Activated CD8-positive, alpha-beta memory T cell treated with anti-CD3 and anti-CD28 coated beads for 24 hours (primary cell): ENCODE measurements around the gene ANAPC5.
"Not testable (repeated sequence)": the region's sequence is repeated elsewhere in the genome, so short reads cannot be mapped to it uniquely, and the experiment has no call there.

Experiments used
- DNase-seq: peaks from one replicate; pipeline ENCODE4 v3.0.0-alpha.2; 2020

The ANAPC5 gene

DNA sequence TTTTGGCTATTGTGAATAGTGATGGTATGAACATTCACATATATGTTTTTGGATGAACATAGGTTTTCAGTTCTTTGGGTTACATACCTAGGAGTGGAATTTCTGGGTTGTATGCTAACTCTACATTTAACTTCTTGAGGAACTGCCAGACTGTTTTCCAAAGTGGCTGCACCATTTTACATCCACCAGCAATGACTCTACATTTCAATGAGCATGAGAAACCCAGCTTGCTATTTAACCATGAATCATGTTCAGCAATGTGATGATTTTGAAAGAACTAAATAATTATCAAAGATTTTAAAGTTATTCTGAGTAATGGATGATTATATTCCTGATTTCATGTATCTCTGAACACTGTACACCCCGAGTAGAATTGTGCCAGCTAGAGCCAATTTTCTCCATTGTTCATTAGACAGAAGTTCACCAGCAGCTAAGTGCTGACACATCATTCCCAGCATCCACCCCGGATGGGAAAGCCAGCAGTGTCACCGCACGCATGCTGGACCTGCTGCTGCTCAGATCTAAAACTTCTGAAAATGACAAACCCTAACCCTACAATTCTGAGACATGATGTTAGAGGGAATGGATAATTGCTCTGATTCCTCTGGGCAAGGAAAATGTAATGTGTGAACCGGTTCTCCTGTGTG lies 13.3 kb upstream of the ANAPC5 start:
- no peak for DNase-seq

DNA sequence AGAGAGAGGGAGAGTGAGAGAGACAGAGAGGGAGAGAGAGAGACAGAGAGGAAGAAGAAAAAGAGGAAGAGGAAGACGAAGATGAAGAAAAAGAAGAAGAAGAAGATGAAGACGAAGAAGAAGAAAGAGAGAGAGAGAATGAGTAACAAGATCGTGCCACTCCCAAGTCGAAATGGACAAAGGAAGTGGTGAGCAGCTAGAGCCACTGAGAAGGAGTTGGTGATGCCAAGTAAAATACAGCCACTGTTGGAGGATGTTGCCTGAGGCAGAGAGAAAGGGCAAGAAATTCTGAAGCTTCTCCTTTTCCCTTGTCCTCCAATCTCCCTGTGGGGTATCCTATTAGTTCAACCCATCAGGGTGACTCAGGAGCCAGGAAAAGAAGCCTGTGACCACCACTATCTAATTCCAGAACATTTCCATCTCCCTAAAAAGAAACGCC lies 12.5 kb upstream of the ANAPC5 start:
- no peak for DNase-seq

DNA sequence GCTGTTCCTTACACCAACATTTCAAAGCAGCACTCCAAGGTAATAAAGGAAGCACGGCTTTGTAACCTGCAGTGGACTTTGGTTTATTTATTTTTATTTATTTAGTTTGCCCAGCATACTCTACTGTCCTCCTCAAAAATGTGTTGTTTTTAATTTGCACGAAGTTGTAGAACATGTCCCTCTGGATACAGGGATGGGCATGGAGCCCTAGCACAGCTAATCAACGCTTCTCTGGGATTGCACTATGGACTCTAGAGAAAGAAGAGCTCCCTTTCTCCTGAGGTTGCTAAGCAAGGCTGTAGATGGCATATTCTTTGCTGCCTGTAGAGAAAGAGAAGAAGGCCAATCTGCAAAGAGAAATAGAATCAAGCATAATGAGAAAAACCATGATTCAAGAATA lies 5.9 kb upstream of the ANAPC5 start:
- DNase-seq = no peak

DNA sequence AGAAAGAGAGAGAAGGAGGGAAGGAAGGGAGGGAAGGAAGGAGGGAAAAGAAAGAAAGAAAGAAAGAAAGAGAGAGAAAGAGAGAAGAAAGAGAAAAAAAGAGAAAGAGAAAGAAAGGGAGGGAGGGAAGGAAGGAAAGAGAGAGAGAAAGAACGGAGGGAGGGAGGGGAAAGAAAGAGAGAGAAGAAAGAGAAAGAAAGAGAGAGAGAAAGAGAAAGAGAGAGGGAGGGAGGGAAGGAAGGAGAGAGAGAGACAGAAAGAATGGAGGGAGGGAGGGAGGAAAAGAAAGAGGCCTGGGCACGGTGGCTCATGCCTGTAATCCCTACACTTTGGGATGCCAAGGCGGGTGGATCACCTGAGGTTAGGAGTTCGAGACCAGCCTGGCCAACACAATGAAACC lies 5.1 kb upstream of the ANAPC5 start:
- DNase-seq = no peak

DNA sequence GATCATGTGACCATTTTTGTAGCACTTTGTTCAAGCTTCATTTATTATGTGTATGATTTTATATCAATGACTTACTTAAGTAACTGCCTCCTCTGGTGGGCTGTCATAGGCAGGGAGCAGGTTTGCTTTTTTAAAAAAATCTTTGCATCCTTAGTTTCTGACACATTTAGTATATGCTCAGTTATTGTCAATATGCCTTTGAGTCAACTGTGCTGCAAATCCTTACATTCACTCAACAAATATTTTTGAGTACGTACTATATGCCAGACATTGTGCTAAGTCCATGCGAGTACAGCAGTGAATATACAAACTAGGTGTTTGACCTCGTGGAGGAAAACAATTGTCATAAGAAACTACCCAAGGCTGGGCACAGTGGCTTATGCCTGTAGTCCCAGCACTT lies 4.4 kb upstream of the ANAPC5 start:
- no peak for DNase-seq

DNA sequence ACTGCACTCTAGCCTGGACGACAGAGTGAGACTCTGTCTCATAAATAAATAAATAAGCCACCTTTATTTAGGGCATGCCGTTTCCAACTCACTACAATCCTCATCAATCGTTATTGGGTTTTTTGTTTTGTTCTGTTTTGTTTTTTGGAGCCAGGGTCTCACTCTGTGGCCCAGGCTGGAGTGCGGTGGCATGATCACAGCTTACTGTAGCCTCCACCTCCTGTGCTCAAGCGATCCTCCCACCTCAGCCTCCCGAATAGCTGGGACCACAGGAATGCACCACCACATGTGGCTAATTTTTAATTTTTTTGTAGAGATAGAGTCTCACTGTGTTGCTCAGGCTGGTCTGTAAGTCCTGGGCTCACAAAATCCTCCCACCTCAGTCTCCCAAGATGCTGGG lies 3.6 kb upstream of the ANAPC5 start:
- no peak for DNase-seq

DNA sequence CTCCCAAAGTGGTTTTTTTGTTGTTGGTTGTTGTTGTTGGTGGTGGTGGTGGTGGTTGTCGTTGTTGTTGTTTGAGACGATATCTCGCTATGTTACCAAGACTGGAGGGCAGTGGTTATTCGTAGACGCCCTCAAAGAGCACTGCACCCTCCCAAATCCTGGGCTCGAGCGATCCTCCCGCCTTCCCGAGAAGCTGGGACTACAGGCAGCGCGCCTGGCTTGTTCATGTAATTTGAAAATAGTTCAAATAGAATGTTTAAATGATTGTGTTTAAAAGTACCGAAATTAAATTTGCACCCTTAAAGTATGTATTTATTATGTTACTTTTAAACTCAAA lies 439 bp upstream of the ANAPC5 start:
- DNase-seq = no peak

DNA sequence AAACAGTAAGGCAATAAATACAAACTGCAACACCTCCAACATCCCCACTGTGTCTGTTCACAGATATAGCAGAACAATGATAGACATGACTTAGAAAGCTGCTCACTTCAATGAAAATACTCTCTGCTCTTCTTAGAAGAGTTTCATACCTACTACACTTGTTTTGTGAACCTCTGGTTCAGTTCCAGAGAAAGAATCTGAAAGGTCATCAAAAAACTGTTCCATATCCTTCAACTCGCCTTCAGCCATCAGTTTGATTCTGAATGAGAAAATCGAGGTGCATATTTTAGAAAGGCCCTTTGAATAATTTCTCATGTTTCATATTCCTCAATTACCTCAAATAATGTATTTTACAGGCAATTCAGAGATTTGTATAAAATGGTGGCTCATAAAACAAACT lies 5.5 kb downstream of the ANAPC5 start:
- DNase-seq = no peak

DNA sequence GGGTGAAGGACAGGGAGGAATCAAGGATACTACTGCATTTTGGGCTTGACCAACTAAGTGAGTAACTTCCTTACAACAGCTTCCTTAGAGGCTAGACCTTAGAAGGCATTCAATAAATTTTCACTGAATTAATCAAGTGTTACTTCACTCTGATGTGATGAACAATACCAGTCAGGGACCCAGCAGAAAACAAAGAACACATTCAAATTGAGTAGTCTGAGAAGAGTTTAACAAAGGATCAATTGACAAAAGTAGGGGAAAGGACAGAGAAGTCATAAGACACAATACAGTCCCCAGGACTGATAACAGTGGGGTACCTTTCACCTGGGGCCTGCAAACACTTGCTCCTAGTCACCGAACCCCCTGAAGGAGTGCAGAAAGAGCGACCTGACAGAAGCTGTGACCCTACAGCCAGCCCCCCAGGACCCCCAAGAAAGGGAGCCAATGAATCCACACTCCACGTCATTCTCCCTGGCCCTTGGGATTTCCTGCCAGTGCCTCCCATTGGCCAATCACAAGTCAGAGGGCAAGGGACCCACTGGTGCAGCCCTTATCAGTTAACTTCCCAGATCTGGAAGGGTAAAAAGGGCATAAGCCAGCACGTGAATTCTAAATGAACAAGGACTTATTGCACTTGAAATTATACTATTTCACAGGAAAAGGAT lies 6.9 kb downstream of the ANAPC5 start:
- DNase-seq = no peak

DNA sequence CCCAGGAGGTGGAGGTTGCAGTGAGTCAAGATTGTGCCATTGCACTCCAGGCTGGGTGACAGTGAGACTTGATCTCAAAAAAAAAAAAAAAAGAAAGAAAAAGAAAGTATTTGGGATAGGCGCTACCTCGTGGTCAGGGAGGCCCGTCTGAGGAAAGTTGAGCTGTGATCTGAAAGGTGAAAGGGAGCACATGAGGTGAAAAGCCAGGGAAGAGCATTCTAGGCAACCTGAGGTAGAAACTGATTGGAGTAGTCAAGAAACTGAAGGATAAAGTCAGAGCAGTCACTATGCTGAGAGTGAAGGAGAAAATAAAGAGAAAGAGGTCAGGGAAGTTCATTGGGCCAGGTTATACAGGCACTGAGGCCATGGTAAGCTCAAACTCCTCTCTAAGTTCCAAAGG lies 7.7 kb downstream of the ANAPC5 start:
- DNase-seq = no peak

DNA sequence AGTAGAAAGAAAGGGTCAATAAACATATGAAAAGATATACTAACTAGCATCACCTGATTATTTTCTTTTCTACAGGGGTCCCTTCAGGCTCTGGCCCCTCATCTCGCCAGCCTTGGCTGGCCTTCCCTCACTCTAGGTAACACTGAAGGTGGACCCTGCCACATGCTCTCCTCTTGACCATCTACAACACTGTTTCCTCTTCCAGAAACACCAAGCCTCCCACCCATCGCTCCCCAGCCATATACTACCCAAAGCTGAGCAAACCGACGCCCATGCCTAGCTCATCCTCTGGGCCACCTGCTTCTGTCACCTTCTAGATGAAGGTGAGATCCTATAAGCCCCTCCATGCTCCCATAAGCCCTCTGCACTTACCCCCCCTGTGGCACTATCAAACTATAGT lies 14.8 kb downstream of the ANAPC5 start:
- no peak for DNase-seq

DNA sequence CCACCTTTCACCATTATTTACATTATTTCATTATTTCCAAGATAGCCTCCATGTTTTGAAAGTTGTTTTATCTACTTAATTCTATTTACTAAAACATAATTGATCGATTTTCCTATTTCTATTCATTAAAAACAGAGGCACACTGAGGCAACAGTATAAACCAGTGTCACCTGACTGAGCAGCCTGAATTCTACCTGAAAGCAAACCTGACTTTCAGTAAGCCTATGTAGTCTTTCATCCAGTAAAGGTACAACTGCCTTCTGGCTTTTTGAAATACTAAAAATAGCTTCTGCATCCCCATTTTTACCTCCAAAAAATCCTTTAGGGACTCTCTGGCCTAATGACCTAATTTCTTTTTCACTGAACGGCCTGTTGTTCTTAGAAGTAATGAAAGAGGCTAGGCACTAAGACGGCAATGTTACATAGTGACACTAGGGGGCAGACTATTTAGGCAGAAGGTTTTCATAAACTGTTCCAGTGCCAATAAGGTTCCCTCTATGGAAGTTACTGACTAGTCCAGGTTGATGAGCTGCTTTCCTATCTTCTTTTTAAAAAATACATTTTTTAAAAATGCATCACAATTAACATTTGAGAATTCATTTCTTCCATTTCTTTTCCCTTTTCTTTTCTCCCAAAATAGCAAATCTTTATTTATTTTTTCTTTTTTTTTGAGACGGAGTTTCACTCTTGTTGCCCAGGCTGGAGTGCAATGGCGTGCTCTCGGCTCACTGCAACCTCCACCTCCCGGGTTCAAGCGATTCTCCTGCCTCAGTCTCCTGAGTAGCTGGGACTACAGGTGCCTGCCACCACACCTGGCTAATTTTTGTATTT lies 17.5 kb downstream of the ANAPC5 start:
- DNase-seq = no peak

DNA sequence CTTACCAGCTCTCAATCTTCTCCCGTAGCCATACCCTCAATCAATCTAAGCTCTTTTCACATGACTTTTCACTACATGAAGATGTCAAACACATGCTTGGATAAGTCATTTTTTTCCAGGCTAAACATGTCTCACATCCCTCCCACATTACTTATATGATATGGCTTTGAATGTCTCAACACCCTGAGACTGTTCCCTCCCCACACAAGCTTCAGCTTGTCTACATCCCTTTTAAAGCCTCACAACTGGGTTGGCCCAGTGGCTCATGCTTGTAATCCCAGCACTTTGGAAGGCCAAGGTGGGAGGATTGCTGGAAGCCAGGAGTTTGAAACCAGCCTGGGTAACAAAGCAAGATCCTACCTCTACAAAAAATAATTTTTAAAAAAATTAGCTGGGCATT lies 18.5 kb downstream of the ANAPC5 start:
- no peak for DNase-seq

DNA sequence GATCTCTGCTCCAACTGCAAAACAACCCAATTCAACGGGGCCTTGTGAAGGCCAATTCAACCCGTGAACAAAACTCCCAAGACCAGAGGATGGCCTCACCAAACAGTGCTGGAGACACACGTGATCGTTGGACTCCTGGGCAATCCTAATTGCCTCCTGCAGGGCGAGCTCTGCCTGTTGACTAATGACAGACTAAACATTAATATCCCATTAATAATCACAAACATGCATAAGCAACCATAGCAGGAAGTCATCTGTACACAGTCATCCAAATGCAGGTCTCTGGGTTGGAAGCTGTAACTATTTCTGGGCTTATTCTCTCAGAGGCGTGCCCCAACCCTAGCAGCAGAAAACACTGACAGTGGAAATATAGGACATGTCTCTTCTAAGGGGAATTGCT lies 21.0 kb downstream of the ANAPC5 start:
- DNase-seq = no peak

DNA sequence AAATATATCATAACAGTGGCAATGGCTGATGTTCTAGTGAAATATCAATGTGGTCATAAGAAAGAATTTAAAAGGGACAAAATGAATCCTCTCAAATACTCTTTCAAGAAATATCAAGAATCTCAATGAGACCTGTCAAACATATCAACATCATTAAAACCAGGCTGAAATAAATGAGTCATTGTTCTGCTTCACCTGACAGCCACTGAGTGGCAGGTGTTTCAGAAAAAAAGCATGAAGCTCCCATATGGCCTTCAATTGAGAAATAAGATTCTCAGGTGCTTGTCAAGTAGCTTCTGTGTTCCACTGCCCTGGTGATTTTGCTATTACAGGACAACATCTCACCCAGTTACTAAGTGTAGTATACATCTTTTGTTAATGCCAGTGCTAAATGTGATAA lies 21.5 kb downstream of the ANAPC5 start:
- no peak for DNase-seq

DNA sequence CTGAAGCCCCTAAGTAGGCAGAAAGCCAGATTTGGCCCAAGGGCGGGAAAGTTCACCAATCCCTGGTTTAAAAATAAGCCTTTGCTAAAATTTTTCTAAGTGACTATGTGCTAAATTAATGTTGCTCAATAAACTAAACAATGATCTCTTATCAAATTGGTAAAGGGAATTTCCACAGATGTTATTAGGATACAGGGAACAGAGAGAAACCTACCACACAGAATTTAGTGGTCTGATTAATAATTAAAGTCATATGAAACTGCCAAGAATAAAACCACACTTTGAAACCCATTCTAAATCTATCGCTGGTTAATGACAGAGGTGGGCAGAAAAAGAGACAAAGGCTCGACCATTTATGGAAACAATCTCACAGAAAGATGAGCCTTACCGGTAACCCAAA lies 22.0 kb downstream of the ANAPC5 start:
- DNase-seq = no peak

DNA sequence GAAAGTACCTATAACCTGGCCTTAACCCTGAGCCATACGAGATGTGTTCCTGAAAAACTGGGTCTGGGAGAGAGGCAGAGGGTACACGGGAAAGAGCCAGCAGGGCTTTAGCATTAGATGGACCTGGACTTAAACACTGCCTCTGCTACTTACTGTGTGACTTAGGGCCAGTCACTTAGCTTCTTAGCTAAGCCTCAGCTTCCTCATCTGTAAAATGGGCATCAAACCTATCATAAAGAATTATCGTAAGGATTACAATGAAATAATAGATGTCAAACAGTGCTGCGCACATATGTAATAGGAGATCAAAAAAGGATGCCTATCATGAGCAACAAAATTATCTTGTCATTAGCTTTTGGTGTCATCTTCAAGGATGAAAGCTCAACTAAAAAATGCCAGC lies 23.6 kb downstream of the ANAPC5 start:
- no peak for DNase-seq

DNA sequence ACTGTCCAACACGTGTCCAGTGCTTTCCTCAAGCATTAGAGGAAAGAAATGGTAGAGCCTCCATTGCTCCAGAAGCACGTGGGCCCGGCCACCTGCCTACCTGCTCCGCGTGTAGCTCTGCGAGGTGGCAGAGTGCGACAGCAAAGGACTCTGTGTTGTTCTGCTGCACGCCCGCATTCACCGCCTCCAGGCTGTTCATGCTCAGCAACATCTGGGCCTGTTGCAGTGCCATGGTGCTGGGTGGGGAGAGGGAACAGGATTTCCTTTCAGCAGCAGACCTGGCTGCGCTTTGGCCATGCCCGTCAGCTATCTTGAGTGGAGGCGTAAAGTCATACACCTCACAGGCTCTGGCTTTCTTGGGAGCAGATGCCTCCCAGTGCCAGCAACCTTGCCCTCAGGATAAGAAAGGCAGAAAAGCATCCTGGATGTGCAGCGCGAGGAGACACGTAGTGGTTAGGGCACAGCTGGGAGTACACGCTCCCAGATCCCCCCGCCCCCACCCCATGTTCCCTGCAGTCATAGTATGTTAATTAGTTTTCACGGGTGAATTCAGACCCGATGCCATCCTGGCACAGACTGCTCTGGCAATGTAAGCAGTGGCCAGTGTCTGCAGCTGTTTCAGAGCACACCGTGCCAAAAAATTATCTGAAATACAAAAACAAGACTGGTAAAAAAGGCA lies 25.1 kb downstream of the ANAPC5 start:
- no peak for DNase-seq

DNA sequence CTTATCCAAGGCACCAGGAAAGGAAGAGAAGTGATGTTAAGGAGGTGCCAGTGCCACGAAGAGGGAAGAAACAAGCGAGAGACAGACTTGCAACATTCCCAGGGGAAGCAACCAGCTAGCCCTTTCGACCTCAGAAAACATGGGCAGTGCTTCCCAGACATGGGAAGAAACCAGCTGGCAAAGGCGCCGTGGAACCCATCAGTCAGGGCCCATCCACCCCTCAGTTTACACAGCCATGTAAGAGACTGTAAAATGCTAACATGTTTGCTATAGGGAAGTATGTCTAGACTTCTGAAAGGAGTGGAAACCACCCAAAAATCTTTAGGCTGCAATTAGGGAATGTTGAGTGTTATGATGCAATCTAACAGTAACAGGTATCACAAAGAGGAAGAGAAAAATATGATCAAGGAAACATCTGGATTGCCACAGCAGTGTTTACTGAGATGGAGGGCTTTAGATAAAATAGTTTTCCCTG lies 26.3 kb downstream of the ANAPC5 start:
- no peak for DNase-seq

DNA sequence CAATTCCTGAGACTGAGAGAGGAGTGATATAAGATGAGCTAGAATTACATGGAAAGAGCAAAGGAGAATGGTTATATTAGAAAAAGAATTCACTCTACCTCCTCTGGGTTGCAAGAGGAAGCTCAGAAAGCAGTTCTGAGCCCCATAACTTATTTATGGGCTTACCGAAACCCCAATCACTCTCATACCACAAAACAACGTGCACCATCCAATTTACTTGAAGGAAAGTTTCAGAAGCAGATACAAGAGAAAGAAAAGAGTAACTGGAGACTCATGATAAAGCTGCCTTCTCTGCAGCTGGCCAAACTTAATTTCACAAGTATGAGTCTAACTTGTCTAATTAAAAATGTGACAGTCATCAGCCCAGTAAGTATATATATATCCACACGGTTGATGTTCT lies 28.3 kb downstream of the ANAPC5 start:
- DNase-seq = no peak

DNA sequence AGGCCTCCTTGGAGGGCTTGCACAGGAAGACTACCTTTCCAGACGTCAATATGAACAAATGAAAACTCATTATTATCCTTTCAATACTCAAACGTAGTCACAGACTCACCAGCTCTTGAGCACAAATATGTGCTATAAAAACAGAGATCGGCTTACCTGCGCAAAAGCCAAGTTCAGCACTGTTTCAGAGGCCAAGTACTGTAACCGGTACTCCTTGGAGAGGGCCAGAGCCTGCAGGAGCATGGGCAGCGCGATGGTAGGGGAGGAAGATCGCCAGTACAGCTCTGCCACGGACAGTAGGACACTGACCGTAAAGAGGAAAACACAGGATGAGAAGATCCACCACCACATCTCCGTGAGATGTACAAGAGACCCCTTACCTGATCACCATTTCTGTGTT lies 34.1 kb downstream of the ANAPC5 start:
- no peak for DNase-seq

DNA sequence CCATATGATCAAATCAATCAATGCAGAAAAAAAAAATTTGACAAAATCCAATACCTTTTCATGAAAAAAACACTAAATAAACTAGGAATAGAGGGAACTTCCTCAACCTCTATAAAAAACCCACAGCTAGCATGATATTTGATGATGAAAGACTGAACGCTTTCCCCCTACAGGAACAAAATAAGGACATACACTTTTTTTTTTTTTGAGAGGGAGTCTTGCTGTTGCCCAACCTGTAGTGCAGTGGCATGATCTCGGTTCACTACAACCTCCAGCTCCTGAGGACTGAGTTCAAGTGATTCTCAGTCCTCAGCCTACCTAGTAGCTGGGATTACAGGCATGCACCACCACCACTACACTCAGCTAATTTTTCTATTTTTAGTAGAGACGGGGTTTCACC lies 37.8 kb downstream of the ANAPC5 start:
- no peak for DNase-seq

DNA sequence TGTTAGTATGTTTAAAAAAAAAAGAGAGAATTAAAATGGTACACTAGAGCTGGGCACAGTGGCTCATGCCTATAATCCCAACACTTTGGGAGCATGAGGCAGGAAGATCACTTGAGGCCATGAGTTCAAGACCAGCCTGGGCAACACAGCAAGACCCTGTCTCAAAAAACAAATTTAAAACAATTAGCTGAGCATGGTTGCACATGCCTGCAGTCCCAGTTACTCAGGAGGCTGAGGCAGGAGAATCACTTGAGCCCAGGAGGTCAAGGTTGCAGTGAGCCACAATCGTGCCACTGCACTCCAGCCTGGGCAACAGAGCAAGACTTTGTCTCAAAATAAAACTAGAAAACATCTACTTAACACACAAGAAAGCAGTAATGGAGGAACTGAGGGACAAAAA lies 42.0 kb downstream of the ANAPC5 start:
- not testable (repeated sequence) for DNase-seq

DNA sequence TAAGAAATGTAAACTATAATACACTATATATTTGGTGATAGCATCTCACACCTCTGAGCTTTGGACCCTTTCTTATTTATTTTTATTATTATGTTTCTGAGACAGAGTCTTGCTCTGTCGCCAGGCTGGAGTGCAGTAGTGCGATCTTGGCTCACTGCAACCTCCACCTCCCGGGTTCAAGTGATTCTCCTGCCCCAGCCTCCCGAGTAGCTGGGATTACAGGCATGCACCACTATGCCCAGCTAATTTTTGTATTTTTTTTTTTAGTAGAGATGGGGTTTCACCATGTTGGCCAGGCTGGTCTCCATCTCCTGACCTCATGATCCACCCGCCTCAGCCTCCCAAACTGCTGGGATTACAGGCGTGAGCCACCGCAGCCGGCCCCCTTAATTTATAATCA lies 44.8 kb downstream of the ANAPC5 start:
- not testable (repeated sequence) for DNase-seq
